ENCODE data around the gene FGFR2.

FGFR2 gene

DNA sequence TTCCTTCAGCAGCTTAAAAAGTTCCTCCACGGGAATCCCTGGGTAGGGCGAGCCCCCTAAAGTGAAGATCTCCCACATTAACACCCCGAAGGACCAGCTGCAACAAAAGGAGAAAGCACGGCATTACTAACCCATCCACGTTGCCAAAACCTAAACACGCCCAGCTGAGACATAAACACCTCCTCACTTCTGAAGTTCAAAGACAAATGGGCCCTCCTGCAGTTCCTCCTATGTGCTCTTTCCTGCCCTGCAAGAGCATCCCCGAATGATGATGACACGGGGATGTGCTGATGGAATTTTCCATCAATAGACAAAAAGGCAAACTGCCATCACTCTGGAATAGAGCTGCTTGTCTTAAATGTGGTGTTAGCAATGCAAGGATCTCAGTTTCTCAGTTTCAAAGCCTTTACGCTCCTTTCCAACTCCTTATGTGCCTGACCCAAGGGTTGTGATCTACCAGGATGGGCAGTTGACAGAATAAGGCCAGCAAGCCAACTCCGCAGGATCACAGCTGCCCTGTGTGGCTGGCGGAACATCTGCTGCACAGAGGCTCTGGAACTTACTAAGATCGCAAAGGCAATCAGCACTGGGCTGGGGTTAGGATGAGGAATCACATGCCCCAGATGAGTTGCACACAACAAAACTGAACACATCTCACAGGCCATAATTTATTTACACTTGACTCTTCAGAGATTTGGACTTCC, 112.7 kb downstream of the FGFR2 start:
- Histone ChIP-seq H3K9me3 (ENCODE audit: control insufficient read depth, insufficient read depth, low read length) (no peaks in the 10 kb centered on the region), H3K4me1 (ENCODE audit: control insufficient read depth, insufficient read depth, low read length) (no peaks in the 10 kb centered on the region), H3K9ac (ENCODE audit: low read depth, low read length) (no peak overlapping the region), H3K36me3 (ENCODE audit: control insufficient read depth, insufficient read depth, low read length) (peaks cover 56% of the 10 kb centered on the region), H3K27me3 (ENCODE audit: control insufficient read depth, insufficient read depth, low read length) (no peaks in the 10 kb centered on the region), H3K4me3 (ENCODE audit: low read depth, low read length) (no peak overlapping the region)

- Histone ChIP-seq H3K36me3 (ENCODE audit: control insufficient read depth, insufficient read depth, low read length) (peaks cover 59% of the 10 kb centered on the region), H3K9me3 (ENCODE audit: control insufficient read depth, insufficient read depth, low read length) (no peaks in the 10 kb centered on the region)
Observed at GRCh38 chr10:121484816-121485215, 113.4 kb downstream of the FGFR2 start.

DNA sequence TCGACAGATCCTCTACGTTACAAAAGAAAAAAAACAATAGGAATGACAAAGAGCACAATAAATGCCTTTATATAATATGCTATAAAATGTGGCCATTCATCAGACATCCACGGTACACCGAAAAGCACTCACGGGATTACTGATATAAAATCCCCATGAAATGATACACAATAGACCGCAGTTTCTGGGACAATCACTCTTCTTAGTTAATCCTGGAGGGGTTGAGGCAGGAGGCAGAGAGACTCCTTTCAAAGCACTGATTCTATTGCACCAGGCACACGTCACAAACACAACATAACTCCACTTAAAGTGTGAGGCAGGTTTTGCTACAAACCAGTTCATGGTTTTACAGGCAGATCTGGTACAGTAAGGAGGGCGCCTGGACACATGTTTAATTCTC, 113.8 kb downstream of the FGFR2 start:
- Histone ChIP-seq H3K9ac (ENCODE audit: low read depth, low read length) (no peak overlapping the region), H3K4me1 (ENCODE audit: control insufficient read depth, insufficient read depth, low read length) (no peaks in the 10 kb centered on the region), H3K4me3 (ENCODE audit: low read depth, low read length) (no peak overlapping the region), H3K36me3 (ENCODE audit: control insufficient read depth, insufficient read depth, low read length) (peaks cover 63% of the 10 kb centered on the region), H3K9me3 (ENCODE audit: control insufficient read depth, insufficient read depth, low read length) (no peaks in the 10 kb centered on the region), H3K27me3 (ENCODE audit: control insufficient read depth, insufficient read depth, low read length) (no peaks in the 10 kb centered on the region)

More at GRCh38 chr10:121484816-121485215, 113.4 kb downstream of the FGFR2 start:
- no peak overlapping the region for H3K9ac ChIP-seq (ENCODE audit: low read depth, low read length)
- H3K27me3 ChIP-seq (ENCODE audit: control insufficient read depth, insufficient read depth, low read length), result no peaks in the 10 kb centered on the region
- H3K4me3 ChIP-seq (ENCODE audit: low read depth, low read length), result no peak overlapping the region
- H3K4me1 ChIP-seq (ENCODE audit: control insufficient read depth, insufficient read depth, low read length), result no peaks in the 10 kb centered on the region

DNA sequence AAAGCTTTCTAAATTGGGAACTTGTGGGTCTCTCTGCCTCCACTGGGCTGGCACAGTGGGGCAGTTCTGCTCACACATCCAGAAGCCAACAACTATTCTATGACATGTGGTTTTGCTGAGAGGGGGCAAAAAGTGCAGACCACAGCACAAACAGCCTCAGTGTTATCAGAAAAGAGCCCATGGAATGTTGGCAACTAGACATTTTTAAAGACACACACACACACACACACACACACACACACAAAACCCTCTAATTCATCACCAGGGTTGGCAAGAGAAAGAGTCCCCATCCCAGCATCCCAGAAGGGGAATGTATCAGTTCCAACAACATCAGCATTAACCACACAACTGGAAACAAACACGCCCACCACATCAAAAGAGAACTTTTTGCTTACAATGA, 117.1 kb downstream of the FGFR2 start:
- Histone ChIP-seq H3K27me3 (ENCODE audit: control insufficient read depth, insufficient read depth, low read length) (no peaks in the 10 kb centered on the region), H3K9me3 (ENCODE audit: control insufficient read depth, insufficient read depth, low read length) (no peaks in the 10 kb centered on the region), H3K4me1 (ENCODE audit: control insufficient read depth, insufficient read depth, low read length) (no peaks in the 10 kb centered on the region), H3K36me3 (ENCODE audit: control insufficient read depth, insufficient read depth, low read length) (peaks cover 50% of the 10 kb centered on the region), H3K9ac (ENCODE audit: low read depth, low read length) (no peak overlapping the region), H3K4me3 (ENCODE audit: low read depth, low read length) (no peak overlapping the region)

GRCh38 chr10:121478556-121478955, 119.7 kb downstream of the FGFR2 start:
- Histone ChIP-seq H3K4me3 (ENCODE audit: low read depth, low read length) (no peak overlapping the region), H3K27me3 (ENCODE audit: control insufficient read depth, insufficient read depth, low read length) (no peaks in the 10 kb centered on the region), H3K9me3 (ENCODE audit: control insufficient read depth, insufficient read depth, low read length) (no peaks in the 10 kb centered on the region), H3K9ac (ENCODE audit: low read depth, low read length) (no peak overlapping the region), H3K36me3 (ENCODE audit: control insufficient read depth, insufficient read depth, low read length) (peaks cover 24% of the 10 kb centered on the region), H3K4me1 (ENCODE audit: control insufficient read depth, insufficient read depth, low read length) (no peaks in the 10 kb centered on the region)

- no peaks in the 10 kb centered on the region for H3K4me1 ChIP-seq (ENCODE audit: control insufficient read depth, insufficient read depth, low read length)
- no peaks in the 10 kb centered on the region for H3K9me3 ChIP-seq (ENCODE audit: control insufficient read depth, insufficient read depth, low read length)
- no peaks in the 10 kb centered on the region for H3K27me3 ChIP-seq (ENCODE audit: control insufficient read depth, insufficient read depth, low read length)
- no peaks in the 10 kb centered on the region for H3K36me3 ChIP-seq (ENCODE audit: control insufficient read depth, insufficient read depth, low read length)
- no peak overlapping the region for H3K9ac ChIP-seq (ENCODE audit: low read depth, low read length)
- H3K4me3 ChIP-seq (ENCODE audit: low read depth, low read length), result no peak overlapping the region
Observed at GRCh38 chr10:121469797-121470606, 128.2 kb downstream of the FGFR2 start.

DNA sequence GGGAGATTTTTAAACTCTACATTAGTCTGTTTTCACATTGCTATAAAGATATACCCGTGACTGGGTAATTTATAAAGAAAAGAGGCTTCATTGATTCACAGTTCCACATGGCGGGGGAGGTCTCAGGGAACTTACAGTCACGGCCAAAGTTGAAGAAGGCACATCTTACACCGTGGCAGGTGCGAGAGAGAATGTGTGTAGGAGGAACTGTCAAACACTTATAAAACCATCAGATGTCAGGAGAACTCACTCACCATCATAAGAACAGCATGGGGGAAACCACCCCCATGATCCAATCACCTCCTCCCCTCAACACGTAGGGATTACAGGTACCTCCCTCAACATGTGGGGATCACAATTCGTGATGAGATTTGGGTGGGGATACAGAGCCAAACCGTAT, 129.5 kb downstream of the FGFR2 start:
- H3K36me3 ChIP-seq (ENCODE audit: control insufficient read depth, insufficient read depth, low read length), result no peaks in the 10 kb centered on the region
- no peak overlapping the region for H3K9ac ChIP-seq (ENCODE audit: low read depth, low read length)
- no peaks in the 10 kb centered on the region for H3K9me3 ChIP-seq (ENCODE audit: control insufficient read depth, insufficient read depth, low read length)
- no peaks in the 10 kb centered on the region for H3K27me3 ChIP-seq (ENCODE audit: control insufficient read depth, insufficient read depth, low read length)
- no peak overlapping the region for H3K4me3 ChIP-seq (ENCODE audit: low read depth, low read length)
- peaks cover 3% of the 10 kb centered on the region for H3K4me1 ChIP-seq (ENCODE audit: control insufficient read depth, insufficient read depth, low read length)

DNA sequence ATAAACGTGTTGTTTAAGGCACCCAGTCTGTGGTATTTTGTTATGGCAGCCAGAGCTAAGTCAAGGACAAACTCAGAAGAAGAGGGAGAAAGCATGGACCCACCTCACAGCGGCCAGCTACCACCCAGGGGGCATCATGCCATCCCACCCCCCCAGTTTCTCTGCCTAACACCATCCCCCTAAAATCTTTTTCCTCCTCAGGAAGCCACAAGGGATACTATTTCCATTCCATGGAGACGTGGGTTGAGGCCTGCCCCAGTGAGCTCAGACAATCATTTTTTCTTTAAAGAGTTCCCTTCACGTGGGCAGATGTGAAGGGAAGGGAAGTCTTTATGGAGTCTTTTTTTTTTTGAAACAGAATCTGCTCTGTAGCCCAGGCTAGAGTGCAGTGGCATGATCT, 131.8 kb downstream of the FGFR2 start:
- Histone ChIP-seq H3K36me3 (ENCODE audit: control insufficient read depth, insufficient read depth, low read length) (no peaks in the 10 kb centered on the region), H3K4me1 (ENCODE audit: control insufficient read depth, insufficient read depth, low read length) (peaks cover 3% of the 10 kb centered on the region), H3K27me3 (ENCODE audit: control insufficient read depth, insufficient read depth, low read length) (no peaks in the 10 kb centered on the region), H3K4me3 (ENCODE audit: low read depth, low read length) (no peak overlapping the region), H3K9ac (ENCODE audit: low read depth, low read length) (no peak overlapping the region), H3K9me3 (ENCODE audit: control insufficient read depth, insufficient read depth, low read length) (no peaks in the 10 kb centered on the region)

DNA sequence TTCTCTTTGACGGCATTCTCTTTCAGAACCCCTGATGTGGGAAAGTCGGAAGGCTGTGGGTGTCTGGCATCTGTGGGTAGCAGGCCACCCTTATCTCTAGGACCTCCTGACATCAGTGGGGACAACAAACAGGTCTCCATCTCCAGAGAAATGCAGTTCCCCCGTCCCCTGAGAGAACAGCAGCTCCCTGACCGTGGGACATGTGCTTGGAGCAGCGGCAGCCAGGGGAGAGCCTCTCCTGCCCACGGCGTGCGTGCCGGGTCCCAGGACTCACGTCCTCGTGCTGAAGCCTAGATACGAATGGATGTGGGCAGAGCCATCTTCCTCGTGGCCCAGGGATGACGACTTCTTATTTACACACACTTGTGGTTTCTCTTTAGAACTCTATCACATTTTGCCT, 133.0 kb downstream of the FGFR2 start:
- H3K4me3 ChIP-seq (ENCODE audit: low read depth, low read length), result no peak overlapping the region
- H3K9ac ChIP-seq (ENCODE audit: low read depth, low read length), result no peak overlapping the region
- no peaks in the 10 kb centered on the region for H3K9me3 ChIP-seq (ENCODE audit: control insufficient read depth, insufficient read depth, low read length)
- H3K27me3 ChIP-seq (ENCODE audit: control insufficient read depth, insufficient read depth, low read length), result no peaks in the 10 kb centered on the region
- peaks cover 5% of the 10 kb centered on the region for H3K4me1 ChIP-seq (ENCODE audit: control insufficient read depth, insufficient read depth, low read length)
- no peaks in the 10 kb centered on the region for H3K36me3 ChIP-seq (ENCODE audit: control insufficient read depth, insufficient read depth, low read length)

DNA sequence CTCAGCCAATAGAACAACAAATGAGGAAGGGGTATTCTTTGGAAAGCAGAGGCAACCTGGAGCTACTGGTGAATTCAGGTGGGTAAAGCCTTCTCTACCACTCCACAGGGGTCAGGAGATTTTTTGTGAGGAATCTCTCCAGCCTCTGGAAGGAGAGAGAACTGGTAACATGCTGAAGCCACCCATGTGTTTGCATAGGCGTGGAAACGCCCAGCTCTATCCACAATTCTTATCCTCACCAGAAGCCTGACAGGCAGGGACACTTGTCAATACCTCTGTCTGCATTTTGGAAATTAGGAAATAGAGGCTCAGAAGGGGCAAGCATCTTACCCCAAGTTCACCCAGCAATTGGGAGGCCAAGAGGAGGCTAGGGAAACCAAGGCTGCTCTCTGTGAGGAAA, 133.7 kb downstream of the FGFR2 start:
- H3K4me3 ChIP-seq (ENCODE audit: low read depth, low read length), result no peak overlapping the region
- H3K4me1 ChIP-seq (ENCODE audit: control insufficient read depth, insufficient read depth, low read length), result peaks cover 8% of the 10 kb centered on the region
- no peaks in the 10 kb centered on the region for H3K27me3 ChIP-seq (ENCODE audit: control insufficient read depth, insufficient read depth, low read length)
- H3K9ac ChIP-seq (ENCODE audit: low read depth, low read length), result no peak overlapping the region
- H3K36me3 ChIP-seq (ENCODE audit: control insufficient read depth, insufficient read depth, low read length), result no peaks in the 10 kb centered on the region
- no peaks in the 10 kb centered on the region for H3K9me3 ChIP-seq (ENCODE audit: control insufficient read depth, insufficient read depth, low read length)

DNA sequence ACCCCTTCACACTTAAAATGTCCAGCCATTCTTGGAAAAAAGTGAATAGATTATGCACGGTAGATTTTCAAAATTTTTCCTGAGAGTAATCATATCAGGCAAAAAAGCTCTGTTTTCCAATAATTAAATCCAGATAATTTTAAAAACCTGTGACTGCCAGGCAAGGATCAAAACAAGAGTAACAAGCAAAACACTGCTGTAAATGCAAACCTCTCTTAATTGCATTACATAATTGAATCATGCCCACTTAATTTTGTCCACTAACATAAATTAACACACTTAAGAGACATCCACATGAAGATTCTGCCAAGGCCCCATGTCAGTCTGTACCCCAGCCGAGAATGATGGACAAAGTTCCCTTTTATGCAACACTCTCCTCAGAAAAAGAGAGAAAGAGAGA, 135.3 kb downstream of the FGFR2 start:
- Histone ChIP-seq H3K27me3 (ENCODE audit: control insufficient read depth, insufficient read depth, low read length) (no peaks in the 10 kb centered on the region), H3K9me3 (ENCODE audit: control insufficient read depth, insufficient read depth, low read length) (no peaks in the 10 kb centered on the region), H3K36me3 (ENCODE audit: control insufficient read depth, insufficient read depth, low read length) (no peaks in the 10 kb centered on the region), H3K9ac (ENCODE audit: low read depth, low read length) (no peak overlapping the region), H3K4me3 (ENCODE audit: low read depth, low read length) (no peak overlapping the region), H3K4me1 (ENCODE audit: control insufficient read depth, insufficient read depth, low read length) (peaks cover 13% of the 10 kb centered on the region)

DNA sequence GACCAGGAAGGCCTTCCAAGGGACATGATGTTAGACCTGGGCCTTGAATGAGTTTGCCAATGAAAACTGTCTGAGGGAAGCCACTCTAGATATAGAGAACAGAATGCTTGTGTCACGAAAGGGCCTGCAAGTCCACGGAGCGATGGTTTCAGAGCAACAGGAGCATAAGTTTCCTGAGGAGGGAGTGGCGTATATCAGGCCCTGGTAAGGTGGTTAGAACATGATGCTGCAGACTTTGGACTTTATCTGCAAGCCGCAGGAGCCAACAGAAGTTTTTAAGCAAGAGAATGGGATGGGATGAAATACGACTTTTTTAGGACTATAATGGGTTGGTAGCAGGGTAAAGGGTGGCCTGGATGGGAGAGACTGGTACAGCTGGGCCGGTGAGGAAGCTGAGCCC, 136.0 kb downstream of the FGFR2 start:
- Histone ChIP-seq H3K9me3 (ENCODE audit: control insufficient read depth, insufficient read depth, low read length) (no peaks in the 10 kb centered on the region), H3K4me1 (ENCODE audit: control insufficient read depth, insufficient read depth, low read length) (peaks cover 13% of the 10 kb centered on the region), H3K27me3 (ENCODE audit: control insufficient read depth, insufficient read depth, low read length) (no peaks in the 10 kb centered on the region), H3K4me3 (ENCODE audit: low read depth, low read length) (no peak overlapping the region), H3K36me3 (ENCODE audit: control insufficient read depth, insufficient read depth, low read length) (no peaks in the 10 kb centered on the region), H3K9ac (ENCODE audit: low read depth, low read length) (no peak overlapping the region)
